Measurements from ENCODE around the gene ALG12. TPM values are rescaled to one million over a fixed set of nuclear protein-coding genes. Genes with fewer than 3 reads are reported as not detected.

Gene ALG12
- polyA plus RNA-seq, 3 donors = 7.2 to 9.5 (median 9.0) TPM

- H3K4me2 ChIP-seq (replicated peaks; ENCODE audit: extremely low read depth, low read length, poor library complexity, severe bottlenecking) = peak overlapping the region; percentile 78
- Mint-ChIP-seq H3K4me1 (peaks cover 39% of the 10 kb centered on the region), H3K9me3 (no peaks in the 10 kb centered on the region), H3K4me3 (peak overlapping the region; percentile 70 to 71), H3K27ac (peak overlapping the region; percentile 80 to 91 (median 85)), H3K36me3 (peaks cover 2 to 5% of the 10 kb centered on the region in 2 donors), H3K27me3 (ENCODE audit: low read depth in 3 of 3) (peaks cover 0 to 5% (median under 1%) of the 10 kb centered on the region in 3 donors)
- TF ChIP-seq, protein P1, sequence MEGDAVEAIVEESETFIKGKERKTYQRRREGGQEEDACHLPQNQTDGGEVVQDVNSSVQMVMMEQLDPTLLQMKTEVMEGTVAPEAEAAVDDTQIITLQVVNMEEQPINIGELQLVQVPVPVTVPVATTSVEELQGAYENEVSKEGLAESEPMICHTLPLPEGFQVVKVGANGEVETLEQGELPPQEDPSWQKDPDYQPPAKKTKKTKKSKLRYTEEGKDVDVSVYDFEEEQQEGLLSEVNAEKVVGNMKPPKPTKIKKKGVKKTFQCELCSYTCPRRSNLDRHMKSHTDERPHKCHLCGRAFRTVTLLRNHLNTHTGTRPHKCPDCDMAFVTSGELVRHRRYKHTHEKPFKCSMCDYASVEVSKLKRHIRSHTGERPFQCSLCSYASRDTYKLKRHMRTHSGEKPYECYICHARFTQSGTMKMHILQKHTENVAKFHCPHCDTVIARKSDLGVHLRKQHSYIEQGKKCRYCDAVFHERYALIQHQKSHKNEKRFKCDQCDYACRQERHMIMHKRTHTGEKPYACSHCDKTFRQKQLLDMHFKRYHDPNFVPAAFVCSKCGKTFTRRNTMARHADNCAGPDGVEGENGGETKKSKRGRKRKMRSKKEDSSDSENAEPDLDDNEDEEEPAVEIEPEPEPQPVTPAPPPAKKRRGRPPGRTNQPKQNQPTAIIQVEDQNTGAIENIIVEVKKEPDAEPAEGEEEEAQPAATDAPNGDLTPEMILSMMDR (IDR thresholded peaks at IDR 0.05) = no peak
- H3K79me2 ChIP-seq (ENCODE audit: insufficient read depth, low read length) = peaks cover 6% of the 10 kb centered on the region
- peak overlapping the region; percentile 50 to 76 (median 55) for H3K4me3 ChIP-seq (replicated peaks in 1 of 3; ENCODE audit: low read depth in 2 of 3, low read length in 3 of 3)
- H3K27ac ChIP-seq (ENCODE audit: low read depth in 1 of 2, low read length in 2 of 2) = peak overlapping the region; percentile 82 to 99
- no peak overlapping the region for H2AFZ ChIP-seq (ENCODE audit: insufficient read depth, low read depth, low read length, poor library complexity, severe bottlenecking)
- H3K9me3 ChIP-seq (replicated peaks in 1 of 2; ENCODE audit: control insufficient read depth in 1 of 2, insufficient read depth in 1 of 2, low read length in 2 of 2) = no peaks in the 10 kb centered on the region
- peaks cover 5% of the 10 kb centered on the region for H4K20me1 ChIP-seq (ENCODE audit: insufficient read depth, low read length)
- peak; percentile 74 to 85 (median 82) for DNase-seq
- WGBS (ENCODE audit: insufficient coverage) = under 1% methylated on average over 20 of the region's 56 CpGs
- peak overlapping the region; percentile 99 for H3K9ac ChIP-seq (ENCODE audit: insufficient read depth, low read length, poor library complexity, severe bottlenecking)
- no peaks in the 10 kb centered on the region for H3K36me3 ChIP-seq (replicated peaks in 1 of 2; ENCODE audit: control insufficient read depth in 1 of 2, insufficient read depth in 2 of 2, low read length in 2 of 2)
- intact Hi-C loops (cut with micrococcal nuclease) = loop anchor here (2.0 to 10.0 kb wide), 2 partner anchors 36 to 600 kb away; partner anchors contain the start of gene TYMP (in 1 of the 2)
- peaks cover 51 to 56% of the 10 kb centered on the region in 2 donors for H3K4me1 ChIP-seq (ENCODE audit: control insufficient read depth in 1 of 2, insufficient read depth in 2 of 2, low read length in 2 of 2)
- H3K27me3 ChIP-seq (ENCODE audit: control insufficient read depth in 2 of 2, insufficient read depth in 2 of 2, low read length in 2 of 2) = no peaks in the 10 kb centered on the region
Measured at GRCh38 chr22:49934891-49935557, 16.8 kb upstream of the ALG12 start.

- H3K36me3 ChIP-seq (replicated peaks in 1 of 2; ENCODE audit: control insufficient read depth in 1 of 2, insufficient read depth in 2 of 2, low read length in 2 of 2) = no peaks in the 10 kb centered on the region
- TF ChIP-seq, protein P1 (IDR thresholded peaks at IDR 0.05) = no peak
- H3K9me3 ChIP-seq (replicated peaks in 1 of 2; ENCODE audit: control insufficient read depth in 1 of 2, insufficient read depth in 1 of 2, low read length in 2 of 2) = no peaks in the 10 kb centered on the region
- H3K36me3 Mint-ChIP-seq = peaks cover 2 to 5% of the 10 kb centered on the region in 2 donors
- peak overlapping the region; percentile 99 for H3K9ac ChIP-seq (ENCODE audit: insufficient read depth, low read length, poor library complexity, severe bottlenecking)
- peaks cover 55 to 63% of the 10 kb centered on the region in 2 donors for H3K4me1 ChIP-seq (ENCODE audit: control insufficient read depth in 1 of 2, insufficient read depth in 2 of 2, low read length in 2 of 2)
- H3K4me2 ChIP-seq (replicated peaks; ENCODE audit: extremely low read depth, low read length, poor library complexity, severe bottlenecking) = peak overlapping the region; percentile 78
- peaks cover 39% of the 10 kb centered on the region for H3K4me1 Mint-ChIP-seq
- H3K4me3 Mint-ChIP-seq = peak overlapping the region; percentile 70 to 71
- peak overlapping the region; percentile 82 to 99 for H3K27ac ChIP-seq (ENCODE audit: low read depth in 1 of 2, low read length in 2 of 2)
- peak; percentile 88 to 95 (median 91) for DNase-seq
- peaks cover 5% of the 10 kb centered on the region for H4K20me1 ChIP-seq (ENCODE audit: insufficient read depth, low read length)
- WGBS (ENCODE audit: insufficient coverage) = 34% methylated on average over 14 of the region's 24 CpGs
- intact Hi-C loops (cut with micrococcal nuclease) = loop anchor here (2.0 to 10.0 kb wide), 2 partner anchors 36 to 600 kb away; partner anchors contain the start of gene TYMP (in 1 of the 2)
- peaks cover 0 to 4% (median 0%) of the 10 kb centered on the region in 3 donors for H3K27me3 Mint-ChIP-seq (ENCODE audit: low read depth in 3 of 3)
- H3K79me2 ChIP-seq (ENCODE audit: insufficient read depth, low read length) = peaks cover 6% of the 10 kb centered on the region
- H3K4me3 ChIP-seq (replicated peaks in 1 of 3; ENCODE audit: low read depth in 2 of 3, low read length in 3 of 3) = peak overlapping the region; percentile 50 to 76 (median 55)
- H3K9me3 Mint-ChIP-seq = no peaks in the 10 kb centered on the region
- peaks cover 0 to 3% of the 10 kb centered on the region in 2 donors for H3K27me3 ChIP-seq (ENCODE audit: control insufficient read depth in 2 of 2, insufficient read depth in 2 of 2, low read length in 2 of 2)
- no peak overlapping the region for H2AFZ ChIP-seq (ENCODE audit: insufficient read depth, low read depth, low read length, poor library complexity, severe bottlenecking)
- peak overlapping the region; percentile 74 to 91 (median 82) for H3K27ac Mint-ChIP-seq
Measured at GRCh38 chr22:49934160-49934890, 16.1 kb upstream of the ALG12 start.

Data from CD14-positive monocyte (primary cell).